Gastrocnemius medialis (tissue), 4 donors: ENCODE data around the gene PPP1R27. TPM values are rescaled to one million over a fixed set of nuclear protein-coding genes. Genes with fewer than 3 reads are reported as not detected.

Experiments used
- ATAC-seq, 2 donors: fragments of 150-250 bp; one replicate each; pipeline ENCODE4 v1.9.1; 2016
- DNase-seq, 2 donors: peaks; one replicate each; pipeline ENCODE4 v3.0.0-alpha.2; 2019
- H3K27ac ChIP-seq, 4 donors: fragments of 200-600 bp; sonication (generic); 1 replicate in 1 of 4; 2 replicates in 3 of 4; pipeline ENCODE4 v1.5.1; 2016 to 2018; ENCODE audit warnings: mild to moderate bottlenecking in 2 of 4, moderate library complexity in 1 of 4
- H3K27me3 ChIP-seq, 3 donors: fragments of 200-600 bp; sonication (generic) in 2 of 3; 1 replicate in 1 of 3; 2 replicates in 2 of 3; pipeline versions ENCODE4 v1.5.1 to v1.6.0; 2016 to 2019; ENCODE audit warnings: mild to moderate bottlenecking in 1 of 3, moderate library complexity in 1 of 3
- H3K36me3 ChIP-seq, 2 donors: fragments of 200-600 bp; sonication (generic) in 1 of 2; one replicate each; pipeline ENCODE4 v1.5.1; 2017 to 2018
- H3K4me1 ChIP-seq, 2 donors: fragments of 200-600 bp; sonication (generic) in 1 of 2; one replicate each; pipeline ENCODE4 v1.5.1; 2016 to 2017; ENCODE audit warnings: mild to moderate bottlenecking in 2 of 2
- H3K4me3 ChIP-seq, 4 donors: fragments of 200-600 bp; sonication (generic) in 3 of 4; 1 replicate in 1 of 4; 2 replicates in 3 of 4; pipeline ENCODE4 v1.5.1; 2016 to 2019; ENCODE audit warnings: mild to moderate bottlenecking in 2 of 4
- H3K9me3 ChIP-seq, 3 donors: fragments of 200-600 bp; sonication (generic) in 2 of 3; 1 replicate in 1 of 3; 2 replicates in 2 of 3; pipeline ENCODE4 v1.5.1; 2016 to 2019
- POLR2A ChIP-seq, 2 donors: fragments of 450-650 bp; IDR thresholded peaks; one replicate each; pipeline ENCODE4 v1.6.1; 2017; ENCODE audit warnings: antibody characterized with exemption in 2 of 2, mild to moderate bottlenecking in 2 of 2, moderate library complexity in 2 of 2
- in situ Hi-C, 4 donors: fragments of 200-750 bp; cut with MboI; loops; one replicate each; pipeline versions ENCODE4 v1.15.0 to v1.8.0; 2017; ENCODE audit warnings: low sequenced_read_pairs in 4 of 4
- intact Hi-C: fragments of 100-400 bp; cut with DNase I; formaldehyde crosslinking; loops from one replicate; pipeline ENCODE4 v1.15.1; 2023; ENCODE audit warnings: low total_unique reads
- total RNA-seq, 4 donors: library from RNA; depleted of rRNA; stranded (reverse); fragments of >200 nt; gene quantifications; one replicate each; pipeline versions ENCODE4 v1.1.0 to v1.2.3, GENCODE V29; 2016
- TF ChIP-seq, protein P1 (sequence below), 5 experiments: fragments of 450-650 bp in 3 of 5; fragments of 200-600 bp in 2 of 5; sonication (generic) in 2 of 5; IDR thresholded peaks in 4 of 5; conservative IDR thresholded peaks in 1 of 5; 1 replicate in 4 of 5; 2 replicates in 1 of 5; pipeline ENCODE4 v1.5.1; 2016 to 2019; ENCODE audit warnings: antibody characterized with exemption in 5 of 5, mild to moderate bottlenecking in 3 of 5, moderate library complexity in 3 of 5

PPP1R27 gene
- total RNA-seq, 4 donors from 2014 or later: 245 to 708 (median 400) TPM

DNA sequence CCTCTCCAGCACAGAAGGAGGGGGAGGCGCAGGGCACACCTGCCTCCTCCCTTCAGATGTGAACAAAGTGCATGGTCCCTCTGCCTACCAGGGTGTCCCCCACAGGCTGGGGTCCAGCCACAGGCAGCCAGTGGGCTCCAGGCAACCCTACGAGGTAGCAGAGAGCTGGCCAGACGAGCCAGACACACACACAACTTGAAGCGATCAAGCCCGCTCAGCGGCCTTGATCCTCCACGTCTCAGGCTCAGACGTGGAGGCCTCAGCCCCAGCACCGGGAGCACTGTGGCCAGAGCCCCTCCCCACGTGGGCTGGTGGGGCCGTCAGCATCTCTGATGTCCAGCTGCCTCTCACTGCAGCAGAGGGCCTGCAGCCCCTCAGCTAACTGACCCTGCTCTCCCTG is 10.3 kb downstream of the PPP1R27 start:
- no peak for ATAC-seq
- Histone ChIP-seq H3K4me1 (peaks cover 17 to 21% of the 10 kb centered on the region in 2 donors), H3K27ac (peak overlapping the region in 3 of 4 donors; percentile 26 to 94 (median 86)), H3K36me3 (no peaks in the 10 kb centered on the region), H3K9me3 (no peaks in the 10 kb centered on the region), H3K4me3 (no peak overlapping the region), H3K27me3 (no peaks in the 10 kb centered on the region)
- intact Hi-C loops: no loop called here
- in situ Hi-C loops: loop anchor here in 1 of 4 donors (5.0 kb wide), 1 partner anchor 33 kb away; no protein-coding TSS in a partner anchor
- TF ChIP-seq, protein P1, sequence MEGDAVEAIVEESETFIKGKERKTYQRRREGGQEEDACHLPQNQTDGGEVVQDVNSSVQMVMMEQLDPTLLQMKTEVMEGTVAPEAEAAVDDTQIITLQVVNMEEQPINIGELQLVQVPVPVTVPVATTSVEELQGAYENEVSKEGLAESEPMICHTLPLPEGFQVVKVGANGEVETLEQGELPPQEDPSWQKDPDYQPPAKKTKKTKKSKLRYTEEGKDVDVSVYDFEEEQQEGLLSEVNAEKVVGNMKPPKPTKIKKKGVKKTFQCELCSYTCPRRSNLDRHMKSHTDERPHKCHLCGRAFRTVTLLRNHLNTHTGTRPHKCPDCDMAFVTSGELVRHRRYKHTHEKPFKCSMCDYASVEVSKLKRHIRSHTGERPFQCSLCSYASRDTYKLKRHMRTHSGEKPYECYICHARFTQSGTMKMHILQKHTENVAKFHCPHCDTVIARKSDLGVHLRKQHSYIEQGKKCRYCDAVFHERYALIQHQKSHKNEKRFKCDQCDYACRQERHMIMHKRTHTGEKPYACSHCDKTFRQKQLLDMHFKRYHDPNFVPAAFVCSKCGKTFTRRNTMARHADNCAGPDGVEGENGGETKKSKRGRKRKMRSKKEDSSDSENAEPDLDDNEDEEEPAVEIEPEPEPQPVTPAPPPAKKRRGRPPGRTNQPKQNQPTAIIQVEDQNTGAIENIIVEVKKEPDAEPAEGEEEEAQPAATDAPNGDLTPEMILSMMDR (IDR thresholded peaks at IDR 0.05 in 4 of 5, conservative IDR thresholded peaks at IDR 0.05 in 1 of 5): no peak
- no peak for TF ChIP-seq POLR2A (IDR thresholded peaks at IDR 0.05)
- DNase-seq: no peak

DNA sequence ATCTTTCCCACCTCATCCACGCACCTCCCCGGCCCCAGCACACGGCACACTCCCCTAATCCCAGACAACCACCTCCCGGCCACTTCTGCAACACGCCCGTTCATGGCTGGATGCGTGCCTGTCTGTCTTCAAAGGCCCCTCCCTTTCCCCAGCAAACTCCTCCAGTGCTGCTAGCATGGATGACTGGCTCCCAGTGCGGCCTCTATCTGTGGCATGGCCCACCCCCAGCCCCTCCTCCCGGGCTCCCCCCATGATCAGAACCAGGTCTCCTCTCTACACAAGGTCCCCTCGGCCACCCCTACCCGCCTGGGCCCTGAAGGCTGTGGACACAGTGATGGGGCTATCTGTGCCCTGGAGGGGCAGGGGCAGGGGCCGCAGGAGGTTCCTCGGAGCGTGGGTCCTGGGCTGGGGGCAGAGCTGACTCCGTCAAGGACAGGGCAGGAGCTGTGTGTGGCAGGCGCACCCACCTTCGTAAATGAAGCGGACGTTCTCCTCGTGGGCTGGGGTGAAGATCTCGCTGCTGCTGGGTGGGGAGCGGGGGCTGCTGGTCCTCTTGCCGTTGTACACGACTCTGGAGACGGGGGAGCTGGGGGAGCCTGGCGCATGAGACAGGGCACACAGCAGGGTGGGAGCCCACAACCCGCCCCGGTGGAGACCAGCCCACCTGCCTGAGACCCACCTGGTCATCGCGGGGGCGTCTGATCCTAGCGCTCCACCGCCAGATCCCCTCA is 10.9 kb downstream of the PPP1R27 start:
- Histone ChIP-seq H3K4me3 (no peak overlapping the region), H3K4me1 (peaks cover 17 to 21% of the 10 kb centered on the region in 2 donors), H3K27me3 (no peaks in the 10 kb centered on the region), H3K27ac (peak overlapping the region in 2 of 4 donors; percentile 86 to 94), H3K36me3 (no peaks in the 10 kb centered on the region), H3K9me3 (no peaks in the 10 kb centered on the region)
- TF ChIP-seq, protein P1 (IDR thresholded peaks at IDR 0.05 in 4 of 5, conservative IDR thresholded peaks at IDR 0.05 in 1 of 5): no peak
- TF ChIP-seq POLR2A (IDR thresholded peaks at IDR 0.05): peak in 1 of 2 donors; percentile 6
- in situ Hi-C loops: loop anchor here in 1 of 4 donors (5.0 kb wide), 1 partner anchor 33 kb away; no protein-coding TSS in a partner anchor
- DNase-seq (no peak), ATAC-seq (no peak)
- intact Hi-C loops: no loop called here

DNA sequence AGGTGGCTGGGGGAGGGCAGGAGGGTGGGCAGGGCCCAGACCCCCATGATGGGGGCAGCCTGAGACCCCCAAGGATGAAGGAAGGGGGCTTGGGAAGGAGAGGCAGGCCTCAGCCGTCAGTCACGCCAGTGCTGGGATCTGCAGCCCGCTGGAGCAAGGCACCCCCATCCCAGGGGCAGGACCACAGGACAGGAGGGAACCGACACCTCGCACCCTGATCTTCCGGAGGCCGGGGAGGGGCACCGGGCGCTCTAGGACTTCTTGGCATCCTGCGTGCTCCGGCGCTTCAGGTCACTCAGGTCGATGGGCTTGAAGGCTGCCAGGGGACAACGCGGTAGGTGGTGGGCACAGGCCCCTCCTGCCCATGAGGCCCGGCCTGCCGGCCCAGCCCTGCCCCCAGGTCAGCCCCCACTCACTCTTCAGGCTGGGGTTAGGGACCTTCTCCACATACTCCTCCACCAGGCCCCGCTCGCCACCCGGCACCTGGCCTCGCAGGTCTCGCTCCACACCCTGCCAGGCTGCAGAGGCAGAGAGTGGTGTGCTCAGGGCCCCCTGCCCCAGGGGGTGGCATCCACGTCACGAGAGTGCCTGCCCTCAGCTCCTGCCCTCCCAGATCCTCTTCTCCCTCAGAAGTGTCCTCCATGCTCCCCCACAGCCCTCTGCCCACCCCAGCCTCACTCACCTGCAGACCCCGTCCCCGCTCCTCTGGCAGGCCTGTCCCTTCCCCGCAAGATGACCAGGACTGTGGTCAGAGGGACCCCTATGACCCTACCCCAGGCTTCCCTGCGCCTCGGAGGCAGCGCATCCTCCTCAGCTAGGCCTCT is 11.6 kb downstream of the PPP1R27 start:
- ATAC-seq (no peak), DNase-seq (no peak)
- Histone ChIP-seq H3K27ac (peak overlapping the region; percentile 86 to 94 (median 90)), H3K9me3 (no peaks in the 10 kb centered on the region), H3K27me3 (no peaks in the 10 kb centered on the region), H3K4me3 (no peak overlapping the region), H3K36me3 (no peaks in the 10 kb centered on the region), H3K4me1 (peaks cover 17 to 21% of the 10 kb centered on the region in 2 donors)
- in situ Hi-C loops: loop anchor here in 1 of 4 donors (5.0 kb wide), 1 partner anchor 34 kb away; no protein-coding TSS in a partner anchor
- no peak for TF ChIP-seq POLR2A (IDR thresholded peaks at IDR 0.05)
- TF ChIP-seq, protein P1 (IDR thresholded peaks at IDR 0.05 in 4 of 5, conservative IDR thresholded peaks at IDR 0.05 in 1 of 5): no peak
- intact Hi-C loops: no loop called here

DNA sequence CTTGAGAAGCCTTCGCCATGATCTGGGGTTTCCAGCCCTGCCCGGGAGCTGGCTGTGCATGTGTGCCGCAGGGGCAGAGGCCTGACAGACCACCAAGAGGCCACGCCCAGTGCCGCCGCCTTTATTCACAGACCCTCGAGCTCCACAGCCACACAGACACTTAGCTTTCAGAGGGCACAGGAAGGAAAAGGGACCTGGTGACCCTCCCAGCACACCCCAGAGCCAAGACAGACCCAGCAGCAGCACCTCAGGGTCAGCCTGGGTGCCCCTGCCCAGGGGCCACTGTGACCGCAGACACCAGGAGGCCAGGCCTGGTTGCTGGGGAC is 12.6 kb downstream of the PPP1R27 start:
- ATAC-seq (no peak), DNase-seq (no peak)
- TF ChIP-seq, protein P1 (IDR thresholded peaks at IDR 0.05 in 4 of 5, conservative IDR thresholded peaks at IDR 0.05 in 1 of 5): no peak
- no peak for TF ChIP-seq POLR2A (IDR thresholded peaks at IDR 0.05)
- in situ Hi-C loops (loop anchor here in 1 of 4 donors (5.0 kb wide), 1 partner anchor 35 kb away; no protein-coding TSS in a partner anchor), intact Hi-C loops (no loop called here)
- H3K9me3 ChIP-seq: no peaks in the 10 kb centered on the region
- no peak overlapping the region for H3K4me3 ChIP-seq
- H3K27me3 ChIP-seq: no peaks in the 10 kb centered on the region
- peaks cover 17 to 21% of the 10 kb centered on the region in 2 donors for H3K4me1 ChIP-seq
- peak overlapping the region; percentile 86 to 94 (median 90) for H3K27ac ChIP-seq
- H3K36me3 ChIP-seq: no peaks in the 10 kb centered on the region
